OCI-LY1 (cell line): Measurements from ENCODE around the gene NAXD.
A peak's percentile ranks its signal among the peaks of the same experiment; 100 is the strongest.

Experiments used
- H2AFZ ChIP-seq: fragments of 200-600 bp; sonication (generic), shearing (Covaris generic); 2 replicates; pipeline ENCODE4 v1.6.0; 2014; ENCODE audit warnings: antibody characterized with exemption, mild to moderate bottlenecking, low read length
- H3F3A ChIP-seq: fragments of 200-600 bp; sonication (generic), shearing (Covaris generic); 2 replicates; pipeline ENCODE4 v1.6.0; 2014; ENCODE audit warnings: mild to moderate bottlenecking, antibody characterized with exemption, low read length, moderate library complexity; ENCODE audit not compliant: insufficient read depth
- H3K27ac ChIP-seq: fragments of 200-600 bp; sonication (generic); 2 replicates; pipeline ENCODE4 v1.5.1; 2014; ENCODE audit warnings: low read length, mixed run types, mild to moderate bottlenecking, low read depth; ENCODE audit not compliant: poor library complexity, severe bottlenecking
- H3K27me3 ChIP-seq: fragments of 200-600 bp; sonication (generic); 2 replicates; pipeline ENCODE4 v1.6.0; 2014; ENCODE audit warnings: antibody characterized with exemption, mild to moderate bottlenecking, low read length, moderate library complexity; ENCODE audit not compliant: insufficient read depth
- H3K36me3 ChIP-seq: fragments of 200-600 bp; sonication (generic); 2 replicates; pipeline ENCODE4 v1.6.1; 2014; ENCODE audit warnings: mild to moderate bottlenecking, antibody characterized with exemption, low read length, moderate library complexity, mixed read lengths; ENCODE audit not compliant: insufficient read depth
- H3K4me1 ChIP-seq: fragments of 200-600 bp; sonication (generic); 2 replicates; pipeline ENCODE4 v1.5.1; 2014; ENCODE audit warnings: mild to moderate bottlenecking, low read length, moderate library complexity; ENCODE audit not compliant: insufficient read depth, severe bottlenecking
- H3K4me2 ChIP-seq: fragments of 200-600 bp; sonication (generic), shearing (Covaris generic); 2 replicates; pipeline ENCODE4 v1.6.1; 2014; ENCODE audit warnings: low read length
- H3K4me3 ChIP-seq: fragments of 200-600 bp; sonication (generic); 2 replicates; pipeline ENCODE4 v1.5.1; 2014; ENCODE audit warnings: low read length, low read depth, mild to moderate bottlenecking, mixed read lengths; ENCODE audit not compliant: poor library complexity, severe bottlenecking
- H3K79me2 ChIP-seq: fragments of 200-600 bp; shearing (Covaris generic); 2 replicates; pipeline ENCODE4 v1.6.1; 2016; ENCODE audit warnings: mixed run types, low read length, mixed read lengths; ENCODE audit not compliant: insufficient read depth
- H3K9ac ChIP-seq: fragments of 200-600 bp; sonication (generic), shearing (Covaris generic); 2 replicates; pipeline ENCODE4 v1.6.1; 2014; ENCODE audit warnings: mild to moderate bottlenecking, low read length, mixed read lengths
- H3K9me2 ChIP-seq: fragments of 200-600 bp; sonication (generic), shearing (Covaris generic); 2 replicates; pipeline ENCODE4 v1.6.1; 2014; ENCODE audit warnings: low read depth, mild to moderate bottlenecking, low read length, mixed read lengths
- H3K9me3 ChIP-seq: fragments of 200-600 bp; shearing (Covaris generic); 2 replicates; pipeline ENCODE4 v1.6.1; 2014; ENCODE audit warnings: low read length, mixed read lengths
- H4K20me1 ChIP-seq: fragments of 200-600 bp; sonication (generic), shearing (Covaris generic); 2 replicates; pipeline ENCODE4 v1.6.0; 2016; ENCODE audit warnings: mild to moderate bottlenecking, low read length; ENCODE audit not compliant: insufficient read depth
- EZH2 ChIP-seq: fragments of 200-600 bp; sonication (generic), shearing (Covaris generic); IDR thresholded peaks from 2 replicates; pipeline ENCODE4 v1.8.0; 2017; ENCODE audit warnings: borderline replicate concordance, mixed run types, mild to moderate bottlenecking, antibody characterized with exemption, low read length, moderate library complexity, mixed read lengths
- TF ChIP-seq, protein P1 (sequence below): fragments of 200-600 bp; sonication (generic), shearing (Covaris generic); IDR thresholded peaks from 2 replicates; pipeline ENCODE4 v1.5.1; 2017; ENCODE audit warnings: mild to moderate bottlenecking, antibody characterized with exemption, low read length, moderate library complexity, mixed read lengths

Gene NAXD

DNA sequence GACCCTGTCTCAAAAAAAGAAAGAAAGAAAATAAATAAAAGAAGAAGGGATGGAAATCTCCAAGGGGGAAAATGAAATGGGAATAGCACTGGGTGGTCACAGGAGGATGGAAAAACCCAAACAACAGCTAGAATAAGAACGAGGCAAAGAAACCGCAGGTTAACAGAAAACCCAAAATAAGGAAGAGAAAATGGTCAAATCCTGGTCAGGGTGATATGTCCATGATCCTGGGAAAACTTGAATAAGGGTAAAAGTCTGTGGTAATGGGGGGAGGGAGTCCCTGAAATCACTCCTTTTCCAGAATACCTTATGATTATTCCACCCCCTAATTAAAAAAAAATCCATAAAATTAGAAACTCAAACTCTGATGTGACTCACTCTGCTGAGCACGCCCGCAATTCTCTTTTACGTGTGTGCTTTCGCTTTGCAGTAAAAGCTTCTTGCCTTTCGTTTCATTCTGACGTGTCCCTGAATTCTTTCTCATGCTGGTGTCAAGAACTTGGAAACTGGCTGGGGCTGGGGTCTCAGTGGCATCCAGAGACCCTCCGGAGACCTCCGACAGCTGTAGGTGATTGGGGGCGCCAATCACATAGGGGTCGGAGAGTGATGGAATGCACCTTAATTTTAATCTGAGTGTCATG, 4.3 kb upstream of the NAXD start:
- H3K4me1 ChIP-seq: peaks cover 6% of the 10 kb centered on the region
- no peaks in the 10 kb centered on the region for H3F3A ChIP-seq
- no peak overlapping the region for H3K27ac ChIP-seq
- no peak overlapping the region for H2AFZ ChIP-seq
- H3K9ac ChIP-seq: no peak overlapping the region
- H3K4me3 ChIP-seq: peak overlapping the region; percentile 4
- peaks cover 1% of the 10 kb centered on the region for H3K79me2 ChIP-seq
- no peaks in the 10 kb centered on the region for H3K27me3 ChIP-seq
- H4K20me1 ChIP-seq: no peaks in the 10 kb centered on the region
- TF ChIP-seq, protein P1, sequence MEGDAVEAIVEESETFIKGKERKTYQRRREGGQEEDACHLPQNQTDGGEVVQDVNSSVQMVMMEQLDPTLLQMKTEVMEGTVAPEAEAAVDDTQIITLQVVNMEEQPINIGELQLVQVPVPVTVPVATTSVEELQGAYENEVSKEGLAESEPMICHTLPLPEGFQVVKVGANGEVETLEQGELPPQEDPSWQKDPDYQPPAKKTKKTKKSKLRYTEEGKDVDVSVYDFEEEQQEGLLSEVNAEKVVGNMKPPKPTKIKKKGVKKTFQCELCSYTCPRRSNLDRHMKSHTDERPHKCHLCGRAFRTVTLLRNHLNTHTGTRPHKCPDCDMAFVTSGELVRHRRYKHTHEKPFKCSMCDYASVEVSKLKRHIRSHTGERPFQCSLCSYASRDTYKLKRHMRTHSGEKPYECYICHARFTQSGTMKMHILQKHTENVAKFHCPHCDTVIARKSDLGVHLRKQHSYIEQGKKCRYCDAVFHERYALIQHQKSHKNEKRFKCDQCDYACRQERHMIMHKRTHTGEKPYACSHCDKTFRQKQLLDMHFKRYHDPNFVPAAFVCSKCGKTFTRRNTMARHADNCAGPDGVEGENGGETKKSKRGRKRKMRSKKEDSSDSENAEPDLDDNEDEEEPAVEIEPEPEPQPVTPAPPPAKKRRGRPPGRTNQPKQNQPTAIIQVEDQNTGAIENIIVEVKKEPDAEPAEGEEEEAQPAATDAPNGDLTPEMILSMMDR: no peak
- TF ChIP-seq EZH2: no peak
- H3K9me3 ChIP-seq: no peaks in the 10 kb centered on the region
- no peaks in the 10 kb centered on the region for H3K9me2 ChIP-seq
- H3K36me3 ChIP-seq: no peaks in the 10 kb centered on the region
- H3K4me2 ChIP-seq: peak overlapping the region; percentile 10; the same call in 1 of the 2 replicates

DNA sequence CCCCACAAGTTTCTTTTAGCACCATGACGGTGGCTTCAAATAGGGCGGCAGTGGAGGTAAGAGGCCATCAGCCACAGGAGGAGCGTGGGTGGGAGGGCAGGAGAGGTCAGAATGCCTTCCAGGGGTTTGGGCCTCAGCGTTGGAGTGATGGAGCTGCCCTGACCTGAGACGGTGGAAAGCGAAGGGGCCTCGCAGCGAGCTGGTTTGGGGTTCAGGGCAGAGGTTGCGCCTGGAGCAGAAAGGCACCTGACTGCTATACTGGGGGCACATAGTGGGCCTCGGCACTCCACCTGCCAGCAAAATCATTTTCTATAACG, 382 bp upstream of the NAXD start:
- no peaks in the 10 kb centered on the region for H3K9me2 ChIP-seq
- H2AFZ ChIP-seq: peak overlapping the region; percentile 56; the same call in 1 of the 2 replicates
- H3K36me3 ChIP-seq: 0 out of 2 replicates have a peak, but pooled peaks cover 4% of the 10 kb centered on the region
- H3K27me3 ChIP-seq: no peaks in the 10 kb centered on the region
- H3K4me3 ChIP-seq: peak overlapping the region; percentile 92
- TF ChIP-seq, protein P1: no peak
- TF ChIP-seq EZH2: no peak
- peaks cover 40% of the 10 kb centered on the region for H3K79me2 ChIP-seq
- peak overlapping the region; percentile 64 for H3K4me2 ChIP-seq
- H3F3A ChIP-seq: no peaks in the 10 kb centered on the region
- 0 out of 2 replicates have a peak, but pooled peaks cover 2% of the 10 kb centered on the region for H4K20me1 ChIP-seq
- peak overlapping the region; percentile 82; the same call in 1 of the 2 replicates for H3K9ac ChIP-seq
- H3K4me1 ChIP-seq: peaks cover 24% of the 10 kb centered on the region
- H3K27ac ChIP-seq: no peak overlapping the region
- H3K9me3 ChIP-seq: no peaks in the 10 kb centered on the region

DNA sequence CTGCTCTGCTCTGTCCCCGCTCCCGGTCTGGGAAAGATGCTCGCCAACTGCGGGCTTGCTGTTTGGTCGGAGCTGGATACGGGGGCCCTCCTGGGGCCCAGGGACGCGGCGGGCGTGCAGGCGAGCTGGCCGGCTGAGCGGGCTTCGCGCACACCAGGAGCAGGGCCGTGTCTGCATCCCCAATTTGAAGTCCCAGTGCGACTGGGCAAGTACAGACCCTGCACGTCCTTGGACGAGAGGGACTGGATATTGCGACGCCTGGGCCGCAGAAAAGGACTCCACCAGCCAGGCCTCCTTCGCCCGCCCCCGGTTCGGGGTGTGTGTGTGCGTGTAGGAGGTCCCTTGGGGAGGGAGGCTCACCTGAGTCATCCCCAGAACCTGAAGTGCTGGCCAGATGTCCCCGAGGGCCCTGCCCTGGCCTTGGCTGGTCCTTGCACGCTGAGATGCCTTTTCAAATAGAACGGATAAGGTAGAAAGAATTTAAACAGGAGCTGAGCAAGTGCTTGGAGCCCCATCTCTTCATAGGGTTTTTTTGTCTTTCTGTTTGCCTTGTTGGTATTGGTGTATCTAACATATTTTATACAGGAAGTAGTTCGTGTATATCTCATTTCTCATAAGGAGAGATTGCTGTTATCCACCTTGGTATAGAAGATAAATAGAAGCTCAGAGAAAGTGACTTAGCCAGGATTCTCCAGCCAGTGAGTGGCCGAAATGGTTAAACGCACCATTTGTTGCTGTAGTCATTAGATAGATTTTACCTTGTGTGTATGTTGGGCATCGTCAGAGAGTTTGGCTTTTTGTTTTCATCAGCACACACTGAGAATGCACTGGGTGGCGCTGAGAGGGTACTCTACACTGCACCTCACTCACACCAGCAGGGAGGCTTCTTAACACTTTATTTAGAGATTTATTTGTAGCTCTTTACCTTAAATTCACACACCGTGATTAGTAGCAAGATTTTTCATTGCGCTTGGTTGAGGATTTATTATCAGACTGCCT, 1.1 kb downstream of the NAXD start:
- Histone ChIP-seq H3K27me3 (no peaks in the 10 kb centered on the region), H4K20me1 (0 out of 2 replicates have a peak, but pooled peaks cover 2% of the 10 kb centered on the region), H3F3A (no peaks in the 10 kb centered on the region), H3K9me2 (no peaks in the 10 kb centered on the region), H3K79me2 (peaks cover 50% of the 10 kb centered on the region), H3K4me1 (peaks cover 24% of the 10 kb centered on the region), H3K9ac (peak overlapping the region; percentile 82), H3K4me2 (peak overlapping the region; percentile 64), H3K4me3 (peak overlapping the region; percentile 92), H3K27ac (peak overlapping the region; percentile 4), H2AFZ (no peak overlapping the region), H3K36me3 (0 out of 2 replicates have a peak, but pooled peaks cover 4% of the 10 kb centered on the region), H3K9me3 (no peaks in the 10 kb centered on the region)
- no peak for TF ChIP-seq EZH2
- TF ChIP-seq, protein P1: peak; percentile 57
